WERI-Rb-1 (cell line): ENCODE results near the gene TESK2.

ENCODE experiments used
- DNase-seq: peaks from one replicate; pipeline ENCODE4 v3.0.0-alpha.2; 2020
- H3K27ac ChIP-seq: fragments of 250-450 bp; sonication (Bioruptor Pico); 2 replicates; pipeline ENCODE4 v1.5.1; 2020; ENCODE audit warnings: mild to moderate bottlenecking, moderate library complexity
- H3K27me3 ChIP-seq: fragments of 250-450 bp; sonication (Bioruptor Pico); 2 replicates; pipeline ENCODE4 v1.5.1; 2021; ENCODE audit warnings: mild to moderate bottlenecking, low read depth, moderate library complexity; ENCODE audit not compliant: insufficient read depth, severe bottlenecking
- H3K36me3 ChIP-seq: fragments of 250-450 bp; sonication (Bioruptor Pico); 2 replicates; pipeline ENCODE4 v1.5.1; 2020; ENCODE audit warnings: mild to moderate bottlenecking, moderate library complexity
- H3K4me3 ChIP-seq: 2 replicates; pipeline ENCODE4 v1.5.1; 2011; ENCODE audit warnings: low read depth, mild to moderate bottlenecking, control low read depth, low read length
- H3K9me3 ChIP-seq: fragments of 250-450 bp; sonication (Bioruptor Pico); 2 replicates; pipeline ENCODE4 v1.5.1; 2021; ENCODE audit warnings: mild to moderate bottlenecking, moderate library complexity; ENCODE audit not compliant: severe bottlenecking
- CTCF ChIP-seq: IDR thresholded peaks from 2 replicates; pipeline ENCODE4 v1.5.1; 2011; ENCODE audit warnings: low read depth, mild to moderate bottlenecking, control low read depth, inconsistent platforms, low read length

TESK2 gene

GRCh38 chr1:45446530-45446929 lies 44.4 kb downstream of the TESK2 start:
- no peaks in the 10 kb centered on the region for H3K27me3 ChIP-seq
- H3K36me3 ChIP-seq, result no peaks in the 10 kb centered on the region
- no peak overlapping the region for H3K27ac ChIP-seq
- no peak for DNase-seq
- no peaks in the 10 kb centered on the region for H3K9me3 ChIP-seq
- no peak overlapping the region for H3K4me3 ChIP-seq
- TF ChIP-seq CTCF, result no peak

GRCh38 chr1:45444609-45445131 lies 46.3 kb downstream of the TESK2 start:
- H3K27ac ChIP-seq, result no peak overlapping the region
- no peak overlapping the region for H3K4me3 ChIP-seq
- no peaks in the 10 kb centered on the region for H3K36me3 ChIP-seq
- TF ChIP-seq CTCF, result no peak
- H3K27me3 ChIP-seq, result no peaks in the 10 kb centered on the region
- no peak for DNase-seq
- no peaks in the 10 kb centered on the region for H3K9me3 ChIP-seq

- Histone ChIP-seq H3K4me3 (no peak overlapping the region), H3K9me3 (no peaks in the 10 kb centered on the region), H3K27me3 (no peaks in the 10 kb centered on the region), H3K27ac (no peak overlapping the region), H3K36me3 (no peaks in the 10 kb centered on the region)
- no peak for TF ChIP-seq CTCF
- no peak for DNase-seq
Observed at GRCh38 chr1:45443580-45444446, 47.1 kb downstream of the TESK2 start.

- Histone ChIP-seq H3K27ac (no peak overlapping the region), H3K27me3 (no peaks in the 10 kb centered on the region), H3K9me3 (no peaks in the 10 kb centered on the region), H3K36me3 (no peaks in the 10 kb centered on the region), H3K4me3 (no peak overlapping the region)
- no peak for DNase-seq
- TF ChIP-seq CTCF, result no peak
Observed at GRCh38 chr1:45442272-45442671, 48.7 kb downstream of the TESK2 start.

GRCh38 chr1:45437323-45437722 lies 53.6 kb downstream of the TESK2 start:
- Histone ChIP-seq H3K36me3 (no peaks in the 10 kb centered on the region), H3K9me3 (no peaks in the 10 kb centered on the region), H3K4me3 (no peak overlapping the region), H3K27ac (no peak overlapping the region), H3K27me3 (no peaks in the 10 kb centered on the region)
- no peak for DNase-seq
- TF ChIP-seq CTCF, result no peak
